ENCODE data around the gene AQP1.

The AQP1 gene

DNA sequence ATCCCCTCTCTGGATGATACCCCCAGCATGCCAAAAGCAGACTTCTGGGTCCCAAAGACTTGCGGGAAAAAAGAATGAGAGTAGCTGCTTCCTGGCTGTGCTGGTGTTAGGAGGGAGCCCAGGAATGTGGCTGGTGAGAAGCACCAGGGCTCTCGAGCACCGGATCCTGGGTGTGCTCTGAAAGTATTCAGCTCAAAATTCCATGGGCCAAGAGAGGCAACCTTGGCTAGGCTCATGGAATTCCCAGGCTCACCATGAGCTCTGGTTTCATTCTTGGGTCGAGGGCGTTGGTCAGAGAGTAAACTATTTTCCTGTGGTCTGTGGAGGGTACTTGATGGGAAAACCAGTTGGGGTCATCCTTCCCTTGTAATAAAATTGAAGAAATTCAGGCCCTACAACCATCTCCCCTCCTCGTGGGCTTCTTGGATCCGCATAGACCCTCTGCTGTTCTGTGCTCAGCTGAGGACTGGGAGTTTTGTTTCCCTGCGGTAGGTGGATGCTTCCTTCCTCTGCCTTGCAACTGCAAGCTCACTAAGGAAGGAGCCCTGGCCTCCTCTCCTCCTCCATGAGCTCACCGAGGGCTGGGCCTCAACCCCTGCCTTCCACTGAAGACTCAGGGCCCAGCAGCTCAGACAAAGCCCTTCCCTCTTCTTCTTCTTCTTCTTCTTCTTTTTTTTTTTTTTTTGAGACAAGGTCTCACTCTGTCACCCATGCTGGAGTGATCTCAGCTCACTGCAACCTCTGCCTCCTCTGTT, 34.5 kb upstream of the AQP1 start:
- no peak for TF ChIP-seq ZNF274 (IDR thresholded peaks at IDR 0.05; ENCODE audit: low read depth, low read length)
- no peak overlapping the region for H3K4me3 ChIP-seq (ENCODE audit: low read length)

- no peak overlapping the region for H3K4me3 ChIP-seq (ENCODE audit: low read length)
- no peak for TF ChIP-seq ZNF274 (IDR thresholded peaks at IDR 0.05; ENCODE audit: low read depth, low read length)
Observed at GRCh38 chr7:30877993-30878392, 33.7 kb upstream of the AQP1 start.

GRCh38 chr7:30879139-30880124, 32.2 kb upstream of the AQP1 start:
- TF ChIP-seq ZNF274 (IDR thresholded peaks at IDR 0.05; ENCODE audit: low read depth, low read length), result no peak
- no peak overlapping the region for H3K4me3 ChIP-seq (ENCODE audit: low read length)

DNA sequence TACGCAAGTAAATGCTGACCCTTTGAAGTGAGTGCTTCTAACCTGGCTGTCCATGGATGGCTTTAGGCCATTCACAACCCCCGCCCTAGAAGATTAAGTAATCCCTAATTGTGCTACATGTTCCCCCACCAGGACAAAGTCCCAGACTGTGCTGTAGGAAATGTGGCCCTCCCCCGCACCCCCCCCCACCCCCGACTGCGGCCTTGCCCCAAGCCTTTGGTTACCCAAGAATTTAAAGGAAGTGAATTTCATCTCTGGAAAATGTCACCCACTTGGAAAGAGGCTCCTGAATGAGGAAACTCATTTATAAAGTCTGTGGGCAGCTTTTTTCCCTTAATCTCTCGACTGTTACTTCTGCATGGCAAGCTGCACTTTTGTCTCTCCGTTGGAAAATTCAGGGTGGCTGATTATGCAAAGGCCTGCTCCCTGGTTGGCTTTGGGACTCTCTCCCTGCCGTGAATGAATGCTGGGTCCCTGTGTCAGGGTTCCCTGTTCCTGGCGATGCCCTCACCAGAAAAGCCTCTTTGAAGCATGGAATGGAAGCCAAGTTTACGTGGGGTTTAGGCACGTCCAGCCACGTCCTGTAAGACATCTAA, 31.4 kb upstream of the AQP1 start:
- TF ChIP-seq ZNF274 (IDR thresholded peaks at IDR 0.05; ENCODE audit: low read depth, low read length), result no peak

GRCh38 chr7:30880941-30881340, 30.7 kb upstream of the AQP1 start:
- TF ChIP-seq ZNF274 (IDR thresholded peaks at IDR 0.05; ENCODE audit: low read depth, low read length), result no peak
- no peak overlapping the region for H3K4me3 ChIP-seq (ENCODE audit: low read length)

More for the DNA sequence above, 31.4 kb upstream of the AQP1 start:
- no peak overlapping the region for H3K4me3 ChIP-seq (ENCODE audit: low read length)

- no peak overlapping the region for H3K4me3 ChIP-seq (ENCODE audit: low read length)
- no peak for TF ChIP-seq ZNF274 (IDR thresholded peaks at IDR 0.05; ENCODE audit: low read depth, low read length)
Observed at GRCh38 chr7:30881448-30881847, 30.2 kb upstream of the AQP1 start.

DNA sequence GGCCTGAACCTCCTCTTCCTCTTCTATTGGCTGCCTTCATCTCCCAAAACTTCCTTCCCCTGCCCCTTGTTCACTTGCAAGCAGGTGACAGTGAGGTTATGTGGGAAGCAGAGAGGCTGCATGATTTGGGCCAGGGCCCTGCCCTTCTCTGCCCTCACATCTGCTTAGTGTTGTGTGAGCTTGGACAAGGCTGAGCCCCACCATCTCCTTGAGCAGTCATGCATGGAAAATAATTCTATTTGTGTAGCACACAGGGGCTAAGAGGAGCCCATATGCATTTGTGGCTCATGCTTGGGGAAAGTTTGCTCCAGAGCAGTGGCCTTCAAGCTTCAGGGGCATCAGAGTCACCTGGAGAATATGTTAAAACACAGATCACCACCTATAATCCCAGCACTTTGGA, 26.8 kb upstream of the AQP1 start:
- no peak for TF ChIP-seq ZNF274 (IDR thresholded peaks at IDR 0.05; ENCODE audit: low read depth, low read length)
- H3K4me3 ChIP-seq (ENCODE audit: low read length), result no peak overlapping the region

DNA sequence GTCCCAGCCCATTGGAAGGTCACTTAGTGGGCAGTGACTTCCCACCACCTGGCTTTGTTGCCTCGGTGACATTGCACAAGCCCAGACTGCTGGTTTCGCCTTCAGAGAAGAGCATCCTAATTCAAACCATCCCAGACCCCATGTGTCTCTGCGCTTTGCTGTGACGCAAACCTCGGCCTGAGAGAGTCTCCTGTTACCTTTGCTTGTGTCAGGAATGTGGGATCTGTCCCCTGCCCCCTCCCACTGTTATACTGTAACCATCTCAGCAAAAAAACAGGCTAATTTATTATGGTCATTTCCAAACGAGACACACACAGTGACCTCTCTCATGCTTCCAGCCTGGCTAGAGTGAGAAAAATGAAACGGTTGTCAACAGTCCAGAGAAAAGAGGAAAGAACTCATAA, 25.0 kb upstream of the AQP1 start:
- H3K4me3 ChIP-seq (ENCODE audit: low read length), result no peak overlapping the region
- TF ChIP-seq ZNF274 (IDR thresholded peaks at IDR 0.05; ENCODE audit: low read depth, low read length), result no peak

- TF ChIP-seq ZNF274 (IDR thresholded peaks at IDR 0.05; ENCODE audit: low read depth, low read length), result no peak
Observed at GRCh38 chr7:30887464-30887872, 24.2 kb upstream of the AQP1 start.

GRCh38 chr7:30888747-30889146, 22.9 kb upstream of the AQP1 start:
- no peak for TF ChIP-seq ZNF274 (IDR thresholded peaks at IDR 0.05; ENCODE audit: low read depth, low read length)
- no peak overlapping the region for H3K4me3 ChIP-seq (ENCODE audit: low read length)

More at GRCh38 chr7:30887464-30887872, 24.2 kb upstream of the AQP1 start:
- no peak overlapping the region for H3K4me3 ChIP-seq (ENCODE audit: low read length)

DNA sequence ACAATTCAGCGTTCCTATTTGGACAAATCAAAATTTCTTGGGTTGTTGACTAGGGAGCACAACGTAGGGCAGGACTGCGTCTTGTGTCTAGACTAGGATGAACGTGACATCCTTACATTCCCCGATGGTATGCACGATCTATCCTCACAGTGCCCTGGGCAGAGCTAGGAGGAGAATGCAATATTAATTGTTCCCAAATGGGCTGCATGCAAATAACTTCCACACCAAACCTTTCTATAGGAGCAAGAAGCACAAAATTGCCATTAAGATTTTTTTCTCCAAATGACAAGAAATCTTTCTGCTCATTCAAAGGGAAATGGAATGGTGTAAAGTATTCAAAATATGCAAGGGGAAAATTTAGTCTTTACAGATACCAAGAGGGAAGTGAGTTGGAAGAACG, 21.4 kb upstream of the AQP1 start:
- H3K4me3 ChIP-seq (ENCODE audit: low read length), result no peak overlapping the region
- no peak for TF ChIP-seq ZNF274 (IDR thresholded peaks at IDR 0.05; ENCODE audit: low read depth, low read length)

DNA sequence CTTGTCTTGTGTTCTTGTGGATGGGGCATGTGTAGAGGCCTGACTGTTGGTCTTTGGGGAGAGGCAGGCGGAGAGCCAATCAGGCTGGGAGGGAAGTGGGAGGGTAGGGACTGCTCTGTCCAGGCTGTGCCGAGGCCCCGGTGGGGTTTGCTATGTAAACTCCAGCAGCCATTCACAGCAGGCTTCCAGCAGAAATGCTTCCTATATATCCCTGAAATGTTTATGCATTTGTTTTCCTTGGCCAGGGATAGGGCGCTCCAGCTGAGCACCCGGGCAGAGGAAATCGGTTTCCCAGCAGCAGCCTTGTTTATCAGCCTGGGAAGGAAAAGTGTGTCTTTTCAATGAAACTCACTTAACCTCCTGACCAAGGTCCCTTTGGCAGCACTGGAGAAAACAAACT, 18.3 kb upstream of the AQP1 start:
- H3K4me3 ChIP-seq (ENCODE audit: low read length), result no peak overlapping the region
- no peak for TF ChIP-seq ZNF274 (IDR thresholded peaks at IDR 0.05; ENCODE audit: low read depth, low read length)

DNA sequence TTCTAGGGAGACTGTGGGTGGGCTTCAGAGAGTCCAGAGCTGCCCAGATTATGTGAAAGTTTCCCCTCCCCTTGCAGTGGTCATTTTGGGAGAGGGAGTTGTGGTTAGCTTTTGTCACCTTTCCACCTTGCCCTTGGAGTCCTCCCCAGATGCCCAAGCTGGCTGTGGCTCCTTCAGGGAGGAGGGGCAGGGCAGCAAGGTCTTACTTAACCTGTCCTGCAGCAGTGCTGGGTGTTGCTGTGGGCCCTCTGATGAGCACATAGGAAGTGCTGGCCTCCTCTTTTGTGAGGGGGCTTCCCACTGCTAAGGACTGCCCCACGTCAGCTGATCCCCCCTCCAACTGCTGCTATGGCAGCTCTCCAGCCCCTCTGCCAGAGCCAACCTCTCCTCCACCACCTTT, 17.6 kb upstream of the AQP1 start:
- H3K4me3 ChIP-seq (ENCODE audit: low read length), result no peak overlapping the region
- TF ChIP-seq ZNF274 (IDR thresholded peaks at IDR 0.05; ENCODE audit: low read depth, low read length), result no peak

DNA sequence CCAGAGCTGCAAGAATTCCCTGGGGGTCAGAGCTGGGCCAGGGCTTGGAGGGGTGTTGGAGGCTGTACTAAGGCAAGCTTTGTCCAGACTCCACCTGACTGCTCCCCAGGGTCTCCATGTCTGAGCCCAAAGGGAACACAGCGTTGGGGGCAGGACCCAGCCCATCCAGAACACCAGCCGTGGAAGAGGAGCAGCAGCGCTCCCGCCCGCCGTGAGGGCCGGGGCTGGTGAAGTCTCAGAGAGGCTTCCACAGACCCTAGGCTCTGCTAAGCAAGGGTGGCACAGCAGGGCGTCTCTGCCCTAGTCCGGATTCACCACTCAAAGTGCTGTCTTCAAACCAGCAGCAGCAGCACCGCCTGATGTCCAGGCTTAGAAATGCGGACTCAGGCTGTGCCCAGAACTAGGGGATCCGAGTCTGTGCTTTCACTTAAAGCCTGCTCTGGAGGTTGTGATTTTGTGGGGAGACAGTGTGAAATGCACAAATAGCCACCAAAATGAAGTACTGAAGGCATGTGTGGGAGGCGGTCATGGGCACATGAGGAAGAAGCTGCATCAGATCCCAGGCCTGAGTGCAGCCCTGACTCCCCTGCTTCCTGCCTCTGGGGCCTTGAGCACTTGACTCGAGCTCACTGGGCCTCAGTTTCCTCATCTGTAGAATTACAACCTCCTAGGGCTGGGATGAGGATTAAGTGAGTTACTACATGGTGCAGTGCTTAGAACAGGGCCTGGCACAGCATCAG, 16.6 kb upstream of the AQP1 start:
- no peak for TF ChIP-seq ZNF274 (IDR thresholded peaks at IDR 0.05; ENCODE audit: low read depth, low read length)
- H3K4me3 ChIP-seq (ENCODE audit: low read length), result no peak overlapping the region

Measured in GM08714 (cell line).